Loucy (cell line): Measurements from ENCODE around the gene YES1.
"Not testable (repeated sequence)": the region's sequence is repeated elsewhere in the genome, so short reads cannot be mapped to it uniquely, and the experiment has no call there.

Experiments
- H2AFZ ChIP-seq: fragments of 200-600 bp; sonication (generic); 2 replicates; pipeline ENCODE4 v1.6.0; 2016; ENCODE audit warnings: antibody characterized with exemption, mild to moderate bottlenecking, low read length, moderate library complexity
- H3F3A ChIP-seq: fragments of 200-600 bp; 2 replicates; pipeline ENCODE4 v1.6.0; 2016; ENCODE audit warnings: antibody characterized with exemption, low read depth, mild to moderate bottlenecking
- H3K27me3 ChIP-seq: fragments of 200-600 bp; sonication (generic); 2 replicates; pipeline ENCODE4 v1.6.1; 2014; ENCODE audit warnings: low read length, mild to moderate bottlenecking; ENCODE audit not compliant: insufficient read depth, poor library complexity, severe bottlenecking
- H3K36me3 ChIP-seq: fragments of 200-600 bp; sonication (generic); 2 replicates; pipeline ENCODE4 v1.6.1; 2016; ENCODE audit warnings: low read length; ENCODE audit not compliant: insufficient read depth
- H3K4me1 ChIP-seq: fragments of 200-600 bp; sonication (generic); 2 replicates; pipeline ENCODE4 v1.5.1; 2014; ENCODE audit warnings: low read length, mild to moderate bottlenecking; ENCODE audit not compliant: insufficient read depth, poor library complexity, severe bottlenecking
- H3K4me2 ChIP-seq: fragments of 200-600 bp; sonication (generic); 2 replicates; pipeline ENCODE4 v1.6.0; 2014; ENCODE audit warnings: antibody characterized with exemption, low read length, low read depth, mild to moderate bottlenecking; ENCODE audit not compliant: poor library complexity, severe bottlenecking
- H3K4me3 ChIP-seq: fragments of 200-600 bp; sonication (generic); 2 replicates; pipeline ENCODE4 v1.5.1; 2014; ENCODE audit warnings: low read length, mild to moderate bottlenecking, mixed read lengths; ENCODE audit not compliant: poor library complexity, severe bottlenecking
- H3K79me2 ChIP-seq: fragments of 200-600 bp; sonication (generic); 2 replicates; pipeline ENCODE4 v1.6.1; 2014; ENCODE audit warnings: low read length; ENCODE audit not compliant: insufficient read depth
- H3K9ac ChIP-seq: fragments of 200-600 bp; sonication (generic); 2 replicates; pipeline ENCODE4 v1.6.0; 2014; ENCODE audit warnings: mild to moderate bottlenecking, low read depth, low read length, moderate library complexity; ENCODE audit not compliant: poor library complexity, severe bottlenecking
- H3K9me2 ChIP-seq: fragments of 200-600 bp; sonication (generic); replicated peaks from 2 replicates; pipeline ENCODE4 v1.6.1; 2016; ENCODE audit warnings: low read depth, low read length, mixed read lengths
- H3K9me3 ChIP-seq: fragments of 200-600 bp; sonication (generic); 2 replicates; pipeline ENCODE4 v1.6.1; 2014; ENCODE audit warnings: mild to moderate bottlenecking, antibody characterized with exemption, low read length, low read depth; ENCODE audit not compliant: insufficient read depth
- H4K20me1 ChIP-seq: fragments of 200-600 bp; sonication (generic); 2 replicates; pipeline ENCODE4 v1.6.0; 2014; ENCODE audit warnings: antibody characterized with exemption, low read length, mild to moderate bottlenecking; ENCODE audit not compliant: insufficient read depth, poor library complexity, severe bottlenecking
- CTCF ChIP-seq: fragments of 200-600 bp; sonication (generic); conservative IDR thresholded peaks from 2 replicates; pipeline ENCODE4 v1.5.1; 2014; ENCODE audit warnings: mild to moderate bottlenecking, antibody characterized with exemption, low read length
- EZH2phosphoT487 ChIP-seq: fragments of 200-600 bp; IDR thresholded peaks from 2 replicates; pipeline ENCODE4 v1.6.1; 2018; ENCODE audit warnings: antibody characterized with exemption, mild to moderate bottlenecking, moderate library complexity, borderline replicate concordance

Gene YES1

GRCh38 chr18:767084-767882 is 44.8 kb downstream of the YES1 start:
- H3F3A ChIP-seq, result no peaks in the 10 kb centered on the region
- H3K9me3 ChIP-seq, result no peaks in the 10 kb centered on the region
- H2AFZ ChIP-seq, result no peak overlapping the region
- no peaks in the 10 kb centered on the region for H4K20me1 ChIP-seq
- TF ChIP-seq CTCF, result no peak
- TF ChIP-seq EZH2phosphoT487, result no peak
- no peaks in the 10 kb centered on the region for H3K36me3 ChIP-seq
- H3K27me3 ChIP-seq, result no peaks in the 10 kb centered on the region
- no peaks in the 10 kb centered on the region for H3K4me1 ChIP-seq
- H3K9ac ChIP-seq, result no peak overlapping the region
- H3K4me2 ChIP-seq, result no peak overlapping the region
- no peaks in the 10 kb centered on the region for H3K9me2 ChIP-seq
- no peak overlapping the region for H3K4me3 ChIP-seq
- no peaks in the 10 kb centered on the region; the same call in 1 of the 2 replicates for H3K79me2 ChIP-seq

DNA sequence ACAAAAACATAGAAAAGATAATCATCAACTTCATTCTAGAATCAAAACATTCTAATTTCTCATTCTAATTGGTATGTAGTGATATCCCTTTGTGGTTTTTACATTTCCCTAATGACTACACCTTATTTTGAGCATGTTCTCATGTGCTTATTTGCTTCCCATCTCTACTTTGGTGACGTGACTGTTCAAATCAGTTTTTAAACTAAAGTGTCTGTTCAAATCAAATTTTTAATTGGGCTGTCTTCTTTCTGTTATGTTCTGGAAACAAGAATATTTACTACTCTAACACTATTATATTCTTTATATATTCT is 45.5 kb downstream of the YES1 start:
- no peaks in the 10 kb centered on the region for H3K9me3 ChIP-seq
- TF ChIP-seq EZH2phosphoT487, result no peak
- no peak for TF ChIP-seq CTCF
- no peaks in the 10 kb centered on the region for H3K4me1 ChIP-seq
- H2AFZ ChIP-seq, result no peak overlapping the region
- no peaks in the 10 kb centered on the region for H3K27me3 ChIP-seq
- no peak overlapping the region for H3K9ac ChIP-seq
- no peaks in the 10 kb centered on the region for H4K20me1 ChIP-seq
- no peak overlapping the region for H3K4me3 ChIP-seq
- H3F3A ChIP-seq, result no peaks in the 10 kb centered on the region
- H3K9me2 ChIP-seq, result no peaks in the 10 kb centered on the region
- H3K36me3 ChIP-seq, result no peaks in the 10 kb centered on the region
- no peak overlapping the region for H3K4me2 ChIP-seq
- H3K79me2 ChIP-seq, result no peaks in the 10 kb centered on the region; the same call in 1 of the 2 replicates

DNA sequence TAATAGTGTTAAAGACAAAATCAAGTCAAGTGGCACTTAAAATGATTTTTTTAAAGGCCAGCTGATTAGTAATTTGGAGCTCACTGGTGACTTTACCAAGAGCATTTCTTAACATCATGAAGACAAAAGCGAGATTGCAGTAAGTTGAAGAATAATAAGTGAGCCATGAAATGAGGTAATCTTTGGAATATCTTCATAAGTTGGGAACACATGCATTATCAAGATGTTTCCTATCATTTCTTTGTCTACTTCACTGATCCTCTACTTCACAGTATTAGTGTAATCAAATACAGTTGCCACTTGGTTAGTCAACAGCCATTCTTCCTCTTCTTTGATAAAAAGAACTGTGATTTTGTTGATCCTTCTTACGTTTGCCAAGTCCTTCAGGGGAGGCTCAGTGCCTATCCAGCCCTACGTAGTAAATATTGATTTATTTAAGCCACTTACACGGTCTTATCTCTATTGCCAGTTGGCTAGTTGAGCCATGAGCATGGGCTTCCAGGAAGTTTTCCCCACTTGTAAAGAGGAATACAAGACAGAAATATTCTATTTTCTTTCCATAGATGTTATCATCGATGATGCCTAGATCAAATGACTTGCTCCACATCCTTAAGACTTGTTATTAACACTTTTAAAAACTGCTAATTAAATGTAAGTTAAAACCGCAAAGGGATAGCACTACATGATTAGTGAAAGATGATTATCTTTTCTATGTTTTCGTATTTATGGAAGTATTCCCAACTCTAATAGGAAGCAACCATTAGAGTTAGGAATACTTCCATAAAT is 46.1 kb downstream of the YES1 start:
- TF ChIP-seq EZH2phosphoT487 (no peak), CTCF (no peak)
- Histone ChIP-seq H3K4me3 (no peak overlapping the region), H2AFZ (no peak overlapping the region), H3K9ac (no peak overlapping the region), H3K4me1 (no peaks in the 10 kb centered on the region), H4K20me1 (no peaks in the 10 kb centered on the region), H3K9me3 (no peaks in the 10 kb centered on the region), H3K27me3 (no peaks in the 10 kb centered on the region), H3K4me2 (no peak overlapping the region), H3K36me3 (no peaks in the 10 kb centered on the region), H3K79me2 (peaks cover under 1% of the 10 kb centered on the region; the same call in 1 of the 2 replicates), H3K9me2 (no peaks in the 10 kb centered on the region), H3F3A (no peaks in the 10 kb centered on the region)

GRCh38 chr18:759864-760263 is 52.2 kb downstream of the YES1 start:
- H3K9me3 ChIP-seq, H3K4me3 ChIP-seq, H3K4me1 ChIP-seq, H3K36me3 ChIP-seq, H4K20me1 ChIP-seq, H3K4me2 ChIP-seq, H3K79me2 ChIP-seq, H3K9ac ChIP-seq, H3F3A ChIP-seq, H3K9me2 ChIP-seq, H2AFZ ChIP-seq, H3K27me3 ChIP-seq: not testable (repeated sequence)
